CD14-positive monocyte (primary cell): ENCODE results near the gene PRR22. TPM values are rescaled to one million over a fixed set of nuclear protein-coding genes. Genes with fewer than 3 reads are reported as not detected.

Experiments
- DNase-seq, 3 donors: peaks; one replicate each; pipeline ENCODE4 v3.0.0-alpha.2; 2011 to 2022
- H2AFZ ChIP-seq: 2 replicates; pipeline ENCODE4 v1.6.0; 2012; ENCODE audit warnings: mild to moderate bottlenecking, low read depth, low read length, inconsistent platforms; ENCODE audit not compliant: insufficient read depth, poor library complexity, severe bottlenecking
- H3K27ac ChIP-seq, 2 donors: 1 replicate in 1 of 2; 2 replicates in 1 of 2; pipeline ENCODE4 v1.5.1; 2012 to 2013; ENCODE audit warnings: low read length in 2 of 2, control low read depth in 1 of 2, inconsistent platforms in 1 of 2, low read depth in 1 of 2, mild to moderate bottlenecking in 1 of 2
- H3K27me3 ChIP-seq, 2 donors: one replicate each; pipeline versions ENCODE4 v1.6.0 to v1.6.1; 2011 to 2013; ENCODE audit warnings: low read length in 2 of 2; ENCODE audit not compliant: control insufficient read depth in 2 of 2, insufficient read depth in 2 of 2
- H3K36me3 ChIP-seq, 2 donors: replicated peaks in 1 of 2; 1 replicate in 1 of 2; 2 replicates in 1 of 2; pipeline versions ENCODE4 v1.5.1 to v1.6.1; 2012 to 2013; ENCODE audit warnings: low read length in 2 of 2, control low read depth in 1 of 2, inconsistent platforms in 1 of 2, mild to moderate bottlenecking in 1 of 2; ENCODE audit not compliant: insufficient read depth in 2 of 2, control insufficient read depth in 1 of 2
- H3K4me1 ChIP-seq, 2 donors: 1 replicate in 1 of 2; 2 replicates in 1 of 2; pipeline versions ENCODE4 v1.5.1 to v1.6.1; 2012 to 2013; ENCODE audit warnings: low read length in 2 of 2, control low read depth in 1 of 2, inconsistent platforms in 1 of 2, mild to moderate bottlenecking in 1 of 2, moderate library complexity in 1 of 2; ENCODE audit not compliant: insufficient read depth in 2 of 2, control insufficient read depth in 1 of 2
- H3K4me2 ChIP-seq: replicated peaks from 2 replicates; pipeline ENCODE3; 2012; ENCODE audit warnings: low read length, moderate library complexity, mild to moderate bottlenecking; ENCODE audit not compliant: poor library complexity, severe bottlenecking; ENCODE audit errors: extremely low read depth
- H3K4me3 ChIP-seq, 3 experiments: fragments of 200-600 bp in 1 of 3; sonication (generic) in 1 of 3; replicated peaks in 1 of 3; 1 replicate in 2 of 3; 2 replicates in 1 of 3; pipeline ENCODE4 v1.5.1; 2011 to 2013; ENCODE audit warnings: low read length in 3 of 3, mild to moderate bottlenecking in 3 of 3, control low read depth in 2 of 3, low read depth in 2 of 3, inconsistent platforms in 1 of 3, moderate library complexity in 1 of 3
- H3K79me2 ChIP-seq: 2 replicates; pipeline ENCODE4 v1.6.0; 2012; ENCODE audit warnings: mild to moderate bottlenecking, control low read depth, inconsistent platforms, low read length, moderate library complexity; ENCODE audit not compliant: insufficient read depth
- H3K9ac ChIP-seq: 2 replicates; pipeline ENCODE4 v1.6.0; 2017; ENCODE audit warnings: low read length, mild to moderate bottlenecking; ENCODE audit not compliant: insufficient read depth, poor library complexity, severe bottlenecking
- H3K9me3 ChIP-seq, 2 donors: replicated peaks in 1 of 2; 1 replicate in 1 of 2; 2 replicates in 1 of 2; pipeline versions ENCODE4 v1.5.1 to v1.6.1; 2012 to 2013; ENCODE audit warnings: low read length in 2 of 2, control low read depth in 1 of 2; ENCODE audit not compliant: control insufficient read depth in 1 of 2, insufficient read depth in 1 of 2
- H4K20me1 ChIP-seq: 2 replicates; pipeline ENCODE4 v1.6.0; 2012; ENCODE audit warnings: mild to moderate bottlenecking, low read length, control low read depth, moderate library complexity; ENCODE audit not compliant: insufficient read depth
- H3K27ac Mint-ChIP-seq, 7 donors: one replicate each; pipeline ENCODE4 v1.8.0; 2020; ENCODE audit warnings: mild to moderate bottlenecking in 7 of 7, mixed read lengths in 7 of 7, moderate library complexity in 6 of 7, inconsistent platforms in 2 of 7
- H3K27me3 Mint-ChIP-seq, 3 donors: one replicate each; pipeline ENCODE4 v1.8.0; 2021 to 2022; ENCODE audit warnings: low read depth in 3 of 3, mild to moderate bottlenecking in 3 of 3, mixed read lengths in 3 of 3, moderate library complexity in 3 of 3, inconsistent platforms in 1 of 3
- H3K36me3 Mint-ChIP-seq, 2 donors: one replicate each; pipeline ENCODE4 v1.8.0; 2020; ENCODE audit warnings: mixed read lengths in 2 of 2, inconsistent platforms in 1 of 2, mild to moderate bottlenecking in 1 of 2
- H3K4me1 Mint-ChIP-seq: one replicate; pipeline ENCODE4 v1.8.0; 2020; ENCODE audit warnings: mild to moderate bottlenecking, mixed read lengths
- H3K4me3 Mint-ChIP-seq, 2 donors: one replicate each; pipeline ENCODE4 v1.8.0; 2020; ENCODE audit warnings: mild to moderate bottlenecking in 2 of 2, mixed read lengths in 2 of 2, moderate library complexity in 1 of 2
- H3K9me3 Mint-ChIP-seq, 7 donors: one replicate each; pipeline ENCODE4 v1.8.0; 2020 to 2022; ENCODE audit warnings: mixed read lengths in 7 of 7, mild to moderate bottlenecking in 6 of 7, moderate library complexity in 6 of 7, inconsistent platforms in 2 of 7
- CTCF ChIP-seq: fragments of 200-600 bp; IDR thresholded peaks from one replicate; pipeline ENCODE4 v1.8.0; 2022; ENCODE audit warnings: antibody characterized with exemption, mild to moderate bottlenecking
- WGBS: methylation state at CpG from one replicate; pipeline ENCODE4 v1.1.5; 2013; ENCODE audit warnings: missing lambda C conversion rate; ENCODE audit not compliant: insufficient coverage; 5-methylcytosine and 5-hydroxymethylcytosine counted together
- intact Hi-C, 2 donors: fragments of 100-400 bp; cut with micrococcal nuclease; formaldehyde crosslinking; loops; one replicate each; pipeline versions ENCODE4 v1.15.0 to v1.15.1; 2023
- polyA plus RNA-seq, 3 donors: library from polyadenylated mRNA; depleted of rRNA in 1 of 3; unstranded in 2 of 3; stranded (reverse) in 1 of 3; fragments of 300-500 nt in 2 of 3; fragments of >200 nt in 1 of 3; fragmentation: Illumina TruSeq in 2 of 3; gene quantifications; 1 replicate in 2 of 3; 2 replicates in 1 of 3; pipeline ENCODE4 v1.2.3, GENCODE V29; 2012 to 2021

PRR22 gene
- polyA plus RNA-seq, 3 donors = 0.15 to 1.6 TPM; not detected in 1

GRCh38 chr19:5799247-5800241 lies 15.0 kb upstream of the PRR22 start:
- peaks cover 0 to 6% of the 10 kb centered on the region in 2 donors for H3K9me3 ChIP-seq
- Mint-ChIP-seq H3K9me3 (peaks cover 0 to 15% (median 7%) of the 10 kb centered on the region in 7 donors), H3K4me3 (peak overlapping the region in 1 of 2 donors; percentile 75), H3K4me1 (peaks cover 21% of the 10 kb centered on the region), H3K27ac (no peak overlapping the region), H3K27me3 (peaks cover 48 to 66% (median 61%) of the 10 kb centered on the region in 3 donors), H3K36me3 (peaks cover 2 to 5% of the 10 kb centered on the region in 2 donors)
- intact Hi-C loops = loop anchor here (5.0 to 10.0 kb wide), 3 partner anchors 115 to 225 kb away; partner anchors contain the start of genes HSD11B1L (in 1 of the 2) and MICOS13 (in 1 of the 2)
- peak overlapping the region; percentile 51 for H2AFZ ChIP-seq
- H3K27ac ChIP-seq = no peak overlapping the region
- H3K9ac ChIP-seq = no peak overlapping the region
- no peak overlapping the region for H3K4me3 ChIP-seq
- H3K79me2 ChIP-seq = no peaks in the 10 kb centered on the region
- peaks cover 4 to 33% of the 10 kb centered on the region in 2 donors for H3K27me3 ChIP-seq
- no peak overlapping the region for H3K4me2 ChIP-seq
- H3K4me1 ChIP-seq = peaks cover 14 to 15% of the 10 kb centered on the region in 2 donors
- WGBS = 43% methylated on average over 33 of the region's 37 CpGs
- H4K20me1 ChIP-seq = no peaks in the 10 kb centered on the region
- H3K36me3 ChIP-seq = no peaks in the 10 kb centered on the region
- TF ChIP-seq CTCF = no peak
- DNase-seq = no peak

DNA sequence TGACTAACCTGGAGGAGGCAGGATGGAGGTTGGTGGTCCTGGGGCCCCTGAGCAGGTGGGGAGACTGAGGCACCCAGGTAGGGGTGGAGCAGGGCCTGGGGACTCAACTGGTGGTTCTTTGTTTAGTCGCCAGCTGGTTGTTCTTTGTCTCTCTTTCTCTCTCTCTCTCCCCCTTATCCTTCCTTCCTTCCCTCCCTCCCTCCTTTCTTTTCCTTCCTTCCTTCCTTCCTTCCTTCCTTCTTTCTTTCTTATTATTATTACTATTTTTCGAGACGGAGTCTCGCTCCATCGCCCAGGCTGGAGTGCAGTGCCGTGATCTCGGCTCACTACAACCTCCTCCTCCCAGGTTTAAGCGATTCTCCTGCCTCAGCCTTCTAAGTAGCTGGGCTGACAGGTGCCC lies 13.7 kb upstream of the PRR22 start:
- Mint-ChIP-seq H3K36me3 (peaks cover 0 to 2% of the 10 kb centered on the region in 2 donors), H3K4me3 (no peak overlapping the region), H3K27ac (no peak overlapping the region), H3K27me3 (peaks cover 38 to 54% (median 49%) of the 10 kb centered on the region in 3 donors), H3K9me3 (peaks cover 0 to 5% (median 0%) of the 10 kb centered on the region in 7 donors), H3K4me1 (peaks cover 14% of the 10 kb centered on the region)
- Histone ChIP-seq H3K27ac (no peak overlapping the region), H3K9me3 (no peaks in the 10 kb centered on the region), H3K9ac (no peak overlapping the region), H3K4me3 (no peak overlapping the region), H3K36me3 (no peaks in the 10 kb centered on the region), H3K27me3 (peaks cover 0 to 20% of the 10 kb centered on the region in 2 donors), H3K4me1 (peaks cover 1 to 8% of the 10 kb centered on the region in 2 donors), H3K79me2 (no peaks in the 10 kb centered on the region), H2AFZ (no peak overlapping the region), H4K20me1 (no peaks in the 10 kb centered on the region), H3K4me2 (no peak overlapping the region)
- intact Hi-C loops = loop anchor here in 1 of 2 donors (10.0 kb wide), 1 partner anchor 113 kb away; the partner anchor contains the start of genes HSD11B1L and MICOS13
- 97% methylated on average over 5 of the region's 8 CpGs for WGBS
- DNase-seq = no peak
- no peak for TF ChIP-seq CTCF
